ENCODE measurements around the gene SNTG2.
"Not testable (repeated sequence)": the region's sequence is repeated elsewhere in the genome, so short reads cannot be mapped to it uniquely, and the experiment has no call there.

The SNTG2 gene

DNA sequence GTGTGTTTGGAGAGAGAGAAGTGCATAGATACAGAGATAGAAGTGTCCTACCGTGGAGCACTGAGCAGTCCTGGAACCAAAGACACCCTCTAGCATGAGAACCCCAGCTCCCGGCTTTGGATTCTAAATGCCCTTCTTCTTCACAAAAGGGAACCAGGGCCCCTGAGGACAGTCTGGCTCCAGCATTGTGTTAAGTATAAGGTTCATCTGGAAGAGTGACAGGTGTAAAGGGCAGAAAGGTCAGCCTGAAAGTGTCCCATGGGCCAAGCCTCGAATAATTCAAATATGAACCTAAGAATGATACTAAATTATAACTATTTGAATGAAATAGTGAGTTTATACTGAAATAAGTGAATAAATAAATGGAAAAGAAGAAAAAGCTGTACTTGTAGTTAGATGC, 109.7 kb downstream of the SNTG2 start:
- no peak for FAIRE-seq

- FAIRE-seq, result no peak
Measured at GRCh38 chr2:1060987-1061386, 110.3 kb downstream of the SNTG2 start.

DNA sequence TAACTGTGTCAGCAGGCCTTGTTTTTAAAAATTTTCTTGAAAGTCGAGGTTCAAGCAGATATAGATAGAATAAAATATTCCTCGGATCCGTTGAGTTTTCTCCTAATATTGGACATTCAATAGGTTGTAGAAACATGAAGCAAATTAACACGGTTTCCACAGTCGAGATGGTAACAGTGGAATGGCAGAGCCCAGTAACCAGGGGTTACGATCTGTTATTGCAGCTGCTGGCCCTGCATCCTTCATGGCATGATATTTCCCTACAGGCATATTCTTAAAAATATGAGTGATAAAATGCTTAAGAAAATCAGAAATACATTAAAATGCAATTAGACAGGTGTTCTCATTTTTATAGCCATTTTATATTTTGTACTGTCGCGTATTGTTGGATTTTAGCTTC, 117.6 kb downstream of the SNTG2 start:
- FAIRE-seq, result no peak

- no peak for FAIRE-seq
Measured at GRCh38 chr2:1068822-1069221, 118.2 kb downstream of the SNTG2 start.

GRCh38 chr2:1069847-1070246, 119.2 kb downstream of the SNTG2 start:
- FAIRE-seq, result no peak

- no peak for FAIRE-seq
Measured at GRCh38 chr2:1070601-1071000, 120.0 kb downstream of the SNTG2 start.

- FAIRE-seq, result no peak
Measured at GRCh38 chr2:1071650-1072049, 121.0 kb downstream of the SNTG2 start.

DNA sequence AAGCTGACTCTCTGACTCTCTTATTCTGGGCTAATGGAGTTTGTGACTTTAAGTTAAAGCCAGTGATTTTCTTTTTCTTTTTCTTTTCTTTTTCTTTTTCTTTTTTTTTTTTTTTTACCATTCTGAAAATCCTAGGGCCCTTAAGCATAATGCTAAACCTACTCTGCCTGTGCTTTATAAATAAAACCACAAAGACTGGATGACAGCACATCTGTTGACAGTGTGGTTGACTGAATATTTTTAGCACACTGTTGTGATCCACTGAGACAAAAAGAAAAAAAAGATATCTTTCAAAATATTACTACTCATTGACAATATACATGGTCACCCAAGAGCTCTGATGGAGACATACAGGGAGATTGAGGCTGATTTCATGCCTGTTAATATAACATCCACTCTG, 121.6 kb downstream of the SNTG2 start:
- FAIRE-seq, result no peak

DNA sequence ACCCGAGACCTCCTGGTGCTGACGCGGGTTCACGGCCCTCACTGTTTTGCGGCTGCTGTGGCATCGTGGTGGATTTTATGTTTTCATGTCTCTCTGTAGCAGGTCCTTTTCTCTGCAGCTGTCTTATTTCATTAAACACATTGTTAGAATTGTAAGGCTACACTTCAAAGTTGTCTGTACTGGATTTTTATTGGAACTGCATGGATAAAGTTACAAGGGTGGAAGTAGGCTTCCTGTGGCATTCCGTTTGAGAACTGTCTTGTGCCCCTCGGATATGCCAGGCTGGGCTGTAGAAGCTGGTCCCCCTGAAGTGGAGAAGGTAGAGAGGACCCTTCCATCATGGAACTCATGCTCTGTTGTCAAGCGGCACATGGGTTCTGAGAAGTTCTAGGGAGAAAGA, 127.3 kb downstream of the SNTG2 start:
- FAIRE-seq, result no peak

DNA sequence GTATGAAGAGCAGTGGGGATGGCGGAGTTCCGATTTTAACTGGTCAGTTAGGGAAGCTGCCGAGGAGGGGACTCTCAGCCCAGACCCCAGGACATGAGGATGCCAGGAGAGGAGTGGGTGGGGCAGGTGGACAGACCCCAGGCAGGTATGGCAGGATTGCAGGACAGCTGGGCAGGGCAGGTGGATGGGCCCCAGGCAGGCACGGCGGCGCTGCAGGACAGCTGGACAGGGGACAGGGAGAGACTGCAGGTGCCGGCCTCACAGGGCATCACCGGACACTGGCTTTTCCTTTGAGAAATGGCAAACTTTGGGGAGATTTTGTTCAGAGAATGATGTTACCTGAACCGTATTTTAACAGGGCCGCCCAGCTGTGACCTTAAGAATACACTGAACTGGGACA, 127.7 kb downstream of the SNTG2 start:
- no peak for FAIRE-seq

DNA sequence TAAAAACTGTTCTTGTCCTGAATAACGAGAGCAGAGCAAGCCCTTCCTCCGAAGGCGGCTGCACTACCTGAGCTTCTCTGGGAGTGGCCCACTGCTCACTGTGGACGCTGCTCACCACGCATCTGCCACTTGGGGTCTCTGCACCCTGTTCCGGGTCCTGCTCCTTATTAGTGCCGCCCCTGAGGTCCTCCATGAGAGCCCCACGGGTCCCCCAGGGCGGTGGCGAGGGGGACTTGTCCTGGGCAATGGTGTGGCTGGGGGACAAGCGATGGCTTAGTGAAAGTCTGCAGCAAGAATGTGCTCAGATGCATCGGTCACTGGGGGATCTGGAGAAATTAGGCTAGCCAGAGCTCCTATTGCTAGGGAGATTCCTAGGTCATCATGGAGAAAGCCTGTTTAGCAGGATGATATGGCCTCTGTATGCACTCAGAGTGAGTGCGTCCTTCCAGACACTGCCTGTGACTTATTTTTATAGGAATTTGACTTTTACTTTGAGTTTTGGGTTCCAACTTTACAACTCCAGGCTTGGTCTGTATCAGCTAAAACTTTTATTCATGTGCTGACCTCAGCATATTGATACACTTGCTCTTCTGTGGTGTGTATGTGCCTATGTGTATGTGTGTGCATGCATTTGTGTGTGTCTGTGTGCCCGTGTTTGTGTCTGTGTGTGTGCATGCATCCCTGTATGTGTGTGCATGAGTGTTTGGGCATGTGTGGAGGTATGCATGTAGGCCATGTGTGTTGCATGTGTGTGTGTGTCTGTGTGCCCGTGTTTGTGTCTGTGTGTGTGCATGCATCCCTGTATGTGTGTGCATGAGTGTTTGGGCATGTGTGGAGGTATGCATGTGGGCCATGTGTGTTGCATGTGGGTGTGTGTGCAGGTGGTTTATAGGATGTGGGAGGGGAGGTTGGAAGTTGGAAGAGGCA, 129.5 kb downstream of the SNTG2 start:
- no peak for FAIRE-seq

- no peak for FAIRE-seq
Measured at GRCh38 chr2:1081451-1082225, 131.0 kb downstream of the SNTG2 start.

DNA sequence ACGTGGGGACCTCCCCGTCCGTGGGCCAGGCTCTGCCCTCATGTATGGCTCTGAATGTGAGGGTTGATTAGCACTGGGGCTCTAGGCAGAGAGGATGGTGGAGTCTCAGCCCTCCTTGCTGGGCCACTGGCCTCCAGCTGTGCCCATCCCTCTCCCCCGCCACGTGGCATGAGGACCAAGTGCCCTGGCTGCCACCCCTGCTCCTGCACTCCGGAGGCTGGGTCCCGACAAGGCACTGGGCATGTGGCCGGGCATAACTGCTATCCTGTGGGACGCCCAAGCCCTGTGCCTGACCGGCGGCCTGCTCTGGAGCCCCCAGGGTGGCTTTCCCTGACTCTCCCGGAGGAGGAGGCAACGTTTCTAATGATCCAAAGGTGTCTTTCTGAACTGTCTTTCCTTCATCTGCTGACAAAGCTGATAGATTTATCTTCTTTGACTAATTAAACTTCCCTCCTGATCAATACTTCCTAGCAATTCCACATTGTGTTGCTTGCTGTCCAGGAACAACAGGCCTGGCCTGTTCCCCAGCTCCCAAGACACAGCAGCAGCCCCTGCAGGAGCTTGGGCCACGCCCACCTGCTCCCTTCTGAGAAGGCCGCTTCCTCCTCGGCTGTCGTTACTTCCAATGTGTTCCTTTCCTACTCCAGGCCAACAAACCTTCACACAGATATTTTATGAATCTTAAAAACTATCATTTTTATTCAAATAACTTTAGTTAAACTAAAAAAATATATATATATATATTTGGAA, 132.0 kb downstream of the SNTG2 start:
- FAIRE-seq, result no peak

DNA sequence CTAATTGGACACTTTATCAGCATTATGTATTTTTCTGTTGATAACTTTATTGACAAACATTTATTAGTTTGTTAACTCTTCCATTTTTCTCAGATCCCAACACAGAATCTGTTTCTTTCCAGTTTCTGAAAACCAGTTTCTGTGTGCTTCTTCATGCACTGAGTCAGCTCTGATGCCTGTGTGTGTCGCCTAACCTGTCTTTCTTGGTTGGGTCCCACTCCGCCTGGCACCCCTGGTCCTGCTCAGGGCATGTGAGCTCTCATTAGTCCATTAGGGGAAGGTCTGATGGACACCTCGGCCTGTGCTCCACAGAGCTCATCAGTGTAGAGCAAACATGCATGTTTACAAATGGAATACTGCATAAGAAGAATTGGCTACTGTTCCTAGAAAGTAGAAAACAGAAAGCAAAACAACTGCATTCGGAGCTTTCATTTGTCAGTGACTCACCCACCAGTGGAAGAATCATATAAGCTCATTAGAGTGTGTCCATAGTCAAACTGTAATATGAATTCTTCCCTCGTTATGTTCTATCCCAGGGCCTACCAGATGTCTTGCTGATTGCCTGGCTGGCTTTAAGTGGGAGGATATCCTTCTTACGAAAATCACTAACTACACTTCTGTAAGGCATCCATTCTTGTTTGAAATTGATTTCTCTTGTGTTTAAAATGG, 137.7 kb downstream of the SNTG2 start:
- FAIRE-seq, result no peak

DNA sequence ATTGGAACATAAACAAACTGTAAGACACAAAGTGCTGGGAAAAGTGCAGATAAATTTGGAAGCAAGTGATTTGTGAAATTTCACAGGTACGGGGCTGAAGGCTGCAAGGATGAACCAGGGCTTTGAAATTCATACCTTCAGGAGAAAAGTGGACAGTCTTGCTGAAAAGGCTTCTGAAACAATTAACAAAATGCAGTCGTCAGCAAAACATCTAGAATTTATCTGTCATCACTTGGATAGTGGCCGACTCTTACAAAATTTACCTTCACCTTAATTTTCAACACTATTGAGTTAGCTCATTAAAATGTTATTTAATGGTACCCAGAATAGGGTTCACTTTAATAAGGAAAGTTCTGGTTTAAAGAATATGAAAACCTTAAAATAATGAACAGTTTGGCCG, 138.3 kb downstream of the SNTG2 start:
- FAIRE-seq, result no peak

DNA sequence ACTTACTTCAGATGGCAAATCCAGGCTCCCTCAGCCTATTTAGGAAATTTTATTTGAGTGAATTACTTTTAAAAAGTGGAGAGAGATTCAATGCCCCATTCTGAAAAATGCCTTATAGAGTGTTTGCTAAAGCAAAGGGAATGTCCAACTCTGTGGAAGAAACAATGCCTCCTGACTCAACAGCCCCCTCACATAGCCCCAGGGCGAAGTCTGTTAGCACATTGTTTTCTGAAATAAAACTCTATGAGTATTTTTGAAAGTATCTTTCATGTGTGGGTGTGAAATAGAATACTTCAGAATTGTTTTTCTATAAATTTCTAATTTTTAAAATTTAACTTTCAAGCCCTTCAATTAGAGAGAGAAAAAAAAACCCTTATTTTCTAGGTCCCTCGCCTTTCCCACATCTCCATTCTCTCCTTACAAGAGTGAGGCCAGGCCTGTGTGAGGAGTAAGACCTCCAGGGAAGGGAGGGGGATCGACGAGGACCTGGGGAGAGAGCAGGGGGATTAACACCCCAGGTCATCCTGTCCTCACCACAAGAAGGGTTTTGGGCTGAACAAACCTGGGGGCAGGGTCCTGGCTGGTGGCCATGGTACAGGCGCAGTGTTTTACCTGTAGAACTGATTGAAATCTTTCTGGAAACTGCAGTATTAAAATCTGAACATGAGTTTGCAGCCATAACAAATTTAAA, 141.4 kb downstream of the SNTG2 start:
- FAIRE-seq, result no peak

- FAIRE-seq, result not testable (repeated sequence)
Measured at GRCh38 chr2:1093668-1094067, 143.0 kb downstream of the SNTG2 start.

DNA sequence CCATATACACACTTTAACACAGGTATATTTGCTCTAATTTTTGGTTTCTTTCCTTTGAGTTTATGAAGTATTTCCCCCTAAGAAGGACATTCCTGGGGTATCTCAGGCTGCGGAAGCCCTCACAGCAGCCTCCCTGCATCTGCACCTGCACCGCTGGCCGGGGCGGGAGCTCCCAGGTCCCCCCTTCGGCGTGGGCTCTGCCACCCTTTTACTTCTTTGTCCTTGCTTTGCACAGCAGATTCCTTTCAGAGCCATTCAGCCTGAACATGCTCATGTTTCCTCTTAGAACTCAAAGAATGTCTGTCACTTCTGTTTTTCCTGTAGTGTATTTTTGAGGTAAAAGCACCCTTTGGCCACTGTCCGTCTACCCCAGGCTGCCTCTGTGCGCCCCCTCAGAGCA, 146.5 kb downstream of the SNTG2 start:
- no peak for FAIRE-seq

DNA sequence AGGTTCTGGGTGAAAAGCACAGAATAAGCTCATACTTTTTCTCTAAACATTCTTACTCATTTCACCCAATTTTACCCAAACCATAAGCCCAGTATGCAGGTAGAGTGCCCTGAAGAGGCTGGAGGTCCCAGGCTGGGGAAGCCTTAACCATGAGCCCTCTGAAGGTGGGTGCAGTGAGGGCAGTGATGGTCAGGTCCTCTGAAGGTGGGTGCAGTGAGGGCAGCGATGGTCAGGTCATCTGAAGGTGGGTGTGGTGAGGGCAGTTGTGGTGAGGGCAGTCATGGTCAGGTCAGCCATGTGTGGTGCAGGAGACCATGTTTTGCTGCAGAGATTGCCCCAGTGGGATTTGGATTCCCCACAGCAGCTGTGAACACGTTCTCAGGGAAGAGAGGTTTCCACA, 148.8 kb downstream of the SNTG2 start:
- FAIRE-seq, result no peak

GRCh38 chr2:1101011-1101782, 150.5 kb downstream of the SNTG2 start:
- no peak for FAIRE-seq

DNA sequence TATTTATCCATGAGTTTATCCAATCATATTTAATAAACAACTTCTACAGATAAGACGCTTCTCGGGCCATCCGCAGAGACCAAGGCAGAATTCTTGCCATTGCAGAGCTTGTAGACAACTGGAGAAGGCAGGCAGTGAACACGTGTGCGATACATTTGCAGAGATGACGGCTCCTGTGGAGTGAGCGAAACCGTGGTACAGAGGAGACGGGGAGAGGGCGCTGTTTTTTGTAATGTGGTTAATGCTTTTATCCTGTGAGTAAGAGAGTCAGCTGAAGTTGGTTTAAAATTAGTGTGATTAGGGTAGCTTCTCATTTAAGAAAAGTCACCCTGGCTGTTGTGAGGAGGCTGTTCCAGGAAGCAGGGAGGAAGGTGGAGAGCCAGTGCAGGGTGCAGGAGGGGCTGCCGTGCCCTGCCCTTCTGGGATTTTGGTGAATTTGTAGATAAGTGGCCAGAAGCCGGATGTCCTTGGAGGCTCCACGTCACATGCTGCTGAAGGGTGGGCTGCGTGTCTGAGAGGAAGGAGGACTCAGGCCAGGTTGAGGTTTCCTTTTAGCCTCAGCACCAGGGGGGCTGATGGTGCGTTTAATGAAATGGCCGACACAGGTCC, 151.4 kb downstream of the SNTG2 start:
- FAIRE-seq, result no peak

Measured in G401.6 (cell line).